K562 (cell line): ENCODE results near the gene PACS2. TPM values are rescaled to one million over a fixed set of nuclear protein-coding genes. Genes with fewer than 3 reads are reported as not detected.
A peak's percentile ranks its signal among the peaks of the same experiment; 100 is the strongest.

Source experiments
- ATAC-seq: fragments of 200-7000 bp; cut with Tn5 transposase; 3 replicates; pipeline ENCODE4 v1.9.1; 2020; ENCODE audit warnings: moderate library complexity
- BruUV-seq: library from RNA; stranded (reverse); fragments of 400-500 nt; replicated peaks from 2 replicates; lab custom pipeline; 2021; lab: Mats Ljungman, UMichigan
- CTCF ChIA-PET: fragments of 300-600 bp; formaldehyde crosslinking; extraction: SDS; loops from one replicate; lab custom pipeline; 2021; ENCODE audit warnings: low intra/inter-chr PET ratio; lab: Yijun Ruan, JAX
- POLR2A ChIA-PET: fragments of 300-600, 350-650 bp; sonication (Branson Sonifier 250); formaldehyde crosslinking; extraction: SDS; loops from one replicate; lab custom pipeline; 2021; ENCODE audit warnings: antibody characterized with exemption, inconsistent platforms; lab: Yijun Ruan, JAX
- DNase-seq, 4 experiments: peaks; one replicate each; pipeline versions ENCODE4 v3.0.0 to v3.0.0-alpha.2; 2011 to 2018; ENCODE audit warnings: low spot score in 3 of 4, mixed read lengths in 3 of 4; ENCODE audit errors: extremely low read depth in 1 of 4
- FAIRE-seq: peaks from 2 replicates; lab custom pipeline; 2011; peaks lifted over from hg19 to GRCh38; lab: Jason Lieb, UNC
- H2AFZ ChIP-seq: 2 replicates; pipeline ENCODE4 v1.6.0; 2011; ENCODE audit warnings: low read depth, low read length, control low read depth, inconsistent platforms
- H3K27ac ChIP-seq: fragments of 200-600 bp; 3 replicates; pipeline ENCODE4 v1.8.0; 2011; ENCODE audit warnings: low read depth, mild to moderate bottlenecking, control low read depth, inconsistent platforms, low read length, moderate library complexity, mixed read lengths; ENCODE audit errors: extremely low read depth
- H3K27me3 ChIP-seq, 2 experiments: fragments of 300-600 bp in 1 of 2; 2 replicates in 1 of 2; 3 replicates in 1 of 2; pipeline versions ENCODE4 v1.6.0 to v1.8.0; 2011; ENCODE audit warnings: inconsistent platforms in 2 of 2, low read length in 2 of 2, mild to moderate bottlenecking in 1 of 2, mixed read lengths in 1 of 2, moderate library complexity in 1 of 2; ENCODE audit not compliant: control insufficient read depth in 2 of 2, insufficient read depth in 2 of 2
- H3K36me3 ChIP-seq: fragments of 300-600 bp; 3 replicates; pipeline ENCODE4 v1.8.0; 2011; ENCODE audit warnings: mild to moderate bottlenecking, low read length, inconsistent platforms; ENCODE audit not compliant: control insufficient read depth, insufficient read depth
- H3K4me1 ChIP-seq, 2 experiments: fragments of 200-600 bp in 1 of 2; replicated peaks in 1 of 2; 2 replicates in 1 of 2; 3 replicates in 1 of 2; pipeline versions ENCODE4 v1.5.1 to v1.8.0; 2011; ENCODE audit warnings: inconsistent platforms in 2 of 2, low read length in 2 of 2, mild to moderate bottlenecking in 1 of 2, mixed read lengths in 1 of 2, moderate library complexity in 1 of 2; ENCODE audit not compliant: control insufficient read depth in 2 of 2, insufficient read depth in 2 of 2
- H3K4me2 ChIP-seq: 2 replicates; pipeline ENCODE4 v1.6.1; 2011; ENCODE audit warnings: low read length, control low read depth, inconsistent platforms, mixed read lengths; ENCODE audit not compliant: insufficient read depth
- H3K4me3 ChIP-seq: fragments of 200-600 bp; sonication (generic), shearing (Covaris generic); 2 replicates; pipeline ENCODE4 v1.5.1; 2016; ENCODE audit warnings: control low read depth, inconsistent platforms
- H3K79me2 ChIP-seq: fragments of 200-600 bp; 3 replicates; pipeline ENCODE4 v1.8.0; 2011; ENCODE audit warnings: low read length, inconsistent platforms; ENCODE audit not compliant: control insufficient read depth, insufficient read depth
- H3K9ac ChIP-seq, 2 experiments: 2 replicates each; pipeline versions ENCODE4 v1.6.0 to v1.6.1; 2011; ENCODE audit warnings: low read depth in 2 of 2, low read length in 2 of 2, control low read depth in 1 of 2, inconsistent platforms in 1 of 2, mild to moderate bottlenecking in 1 of 2, mixed read lengths in 1 of 2; ENCODE audit not compliant: insufficient read depth in 1 of 2
- H3K9me1 ChIP-seq: one replicate; pipeline ENCODE4 v1.6.0; 2011; ENCODE audit warnings: inconsistent platforms, mild to moderate bottlenecking, low read length, moderate library complexity; ENCODE audit not compliant: control insufficient read depth, insufficient read depth
- H3K9me3 ChIP-seq: replicated peaks from 2 replicates; pipeline ENCODE4 v1.5.1; 2011; ENCODE audit warnings: low read depth, low read length, inconsistent platforms; ENCODE audit not compliant: control insufficient read depth, insufficient read depth
- H4K20me1 ChIP-seq: replicated peaks from 2 replicates; pipeline ENCODE4 v1.6.1; 2011; ENCODE audit warnings: low read length, inconsistent platforms, mixed read lengths; ENCODE audit not compliant: control insufficient read depth, insufficient read depth
- ARID1B ChIP-seq: fragments of 450-650 bp; IDR thresholded peaks from 2 replicates; pipeline ENCODE4 v1.6.1; 2016; ENCODE audit warnings: antibody characterized with exemption, mild to moderate bottlenecking, inconsistent platforms
- ATF4 ChIP-seq: fragments of 450-650 bp; formaldehyde crosslinking; IDR thresholded peaks from 2 replicates; pipeline ENCODE4 v1.4.0; 2022; ENCODE audit warnings: mild to moderate bottlenecking, moderate library complexity
- C11orf30 ChIP-seq: fragments of 450-650 bp; IDR thresholded peaks from 2 replicates; pipeline ENCODE4 v1.6.1; 2016; ENCODE audit warnings: low read depth, mild to moderate bottlenecking
- CSDE1 ChIP-seq, 2 experiments: fragments of 450-650 bp; IDR thresholded peaks; 2 replicates each; pipeline ENCODE4 v1.6.1; 2016; ENCODE audit warnings: mild to moderate bottlenecking in 1 of 2
- HDAC3 ChIP-seq: fragments of 450-650 bp; IDR thresholded peaks from 2 replicates; pipeline ENCODE4 v1.6.1; 2018; ENCODE audit warnings: borderline replicate concordance, mild to moderate bottlenecking, moderate library complexity; ENCODE audit not compliant: partially characterized antibody
- HNRNPLL ChIP-seq: fragments of 200-400 bp; formaldehyde crosslinking; IDR thresholded peaks from 2 replicates; pipeline ENCODE4 v1.6.1; 2017; ENCODE audit warnings: low read length, low read depth, mild to moderate bottlenecking; ENCODE audit not compliant: poor library complexity, severe bottlenecking
- ID3 ChIP-seq, 2 experiments: fragments of 250-450 bp in 1 of 2; fragments of 450-650 bp in 1 of 2; sonication (Bioruptor Pico) in 1 of 2; IDR thresholded peaks; 2 replicates each; pipeline versions ENCODE4 v1.6.1 to v1.8.0; 2016 to 2021; ENCODE audit warnings: mild to moderate bottlenecking in 2 of 2, moderate library complexity in 2 of 2, missing compliant biosample characterization in 1 of 2, missing genetic modification characterization in 1 of 2
- ILK ChIP-seq: fragments of 450-650 bp; IDR thresholded peaks from 2 replicates; pipeline ENCODE4 v1.6.1; 2016; ENCODE audit warnings: missing genetic modification characterization, low read depth, mild to moderate bottlenecking, missing compliant biosample characterization, moderate library complexity, borderline replicate concordance
- KDM1A ChIP-seq, 2 experiments: fragments of 450-650 bp; IDR thresholded peaks; 2 replicates each; pipeline ENCODE4 v1.6.1; 2016; ENCODE audit warnings: mild to moderate bottlenecking in 2 of 2
- KDM5B ChIP-seq: fragments of 200-600 bp; sonication (generic); IDR thresholded peaks from 2 replicates; pipeline ENCODE4 v1.6.1; 2012; ENCODE audit warnings: low read depth, mild to moderate bottlenecking, moderate library complexity, low read length, control low read depth, inconsistent platforms; ENCODE audit not compliant: insufficient replicate concordance
- MAFF ChIP-seq: IDR thresholded peaks from 2 replicates; pipeline ENCODE4 v1.6.1; 2012; ENCODE audit warnings: low read length, improper control_type of control experiment
- MAFG ChIP-seq: fragments of 450-650 bp; conservative IDR thresholded peaks from 2 replicates; pipeline ENCODE4 v1.6.1; 2016; ENCODE audit warnings: missing genetic modification characterization, missing compliant biosample characterization
- MYC ChIP-seq, 2 experiments: fragments of 250-450 bp in 1 of 2; sonication (Bioruptor Pico) in 1 of 2; IDR thresholded peaks; 2 replicates each; pipeline versions ENCODE4 v1.5.1 to v1.6.1; 2012 to 2021; ENCODE audit warnings: low read depth in 2 of 2, borderline replicate concordance in 1 of 2, improper control_type of control experiment in 1 of 2, low read length in 1 of 2, mild to moderate bottlenecking in 1 of 2, moderate library complexity in 1 of 2
- TAF7 ChIP-seq: fragments of 450-650 bp; IDR thresholded peaks from 2 replicates; pipeline ENCODE4 v1.6.1; 2016; ENCODE audit warnings: missing genetic modification characterization, missing compliant biosample characterization
- XRCC3 ChIP-seq: fragments of 450-650 bp; IDR thresholded peaks from 2 replicates; pipeline ENCODE4 v1.6.1; 2017; ENCODE audit warnings: mild to moderate bottlenecking, moderate library complexity
- ZNF121 ChIP-seq: sonication (generic); formaldehyde crosslinking; conservative IDR thresholded peaks from 2 replicates; pipeline ENCODE4 v1.8.0; 2022; ENCODE audit warnings: missing genetic modification reagents
- ZNF24 ChIP-seq: fragments of 450-650 bp; IDR thresholded peaks from 2 replicates; pipeline ENCODE4 v1.6.1; 2016
- ZNF253 ChIP-seq: fragments of 250-450 bp; sonication (Bioruptor Pico); conservative IDR thresholded peaks from 2 replicates; pipeline ENCODE4 v1.6.1; 2021; ENCODE audit warnings: mild to moderate bottlenecking
- ZNF263 ChIP-seq: sonication (generic); formaldehyde crosslinking; IDR thresholded peaks from 2 replicates; pipeline ENCODE4 v1.8.0; 2022; ENCODE audit warnings: mild to moderate bottlenecking, missing genetic modification reagents, borderline replicate concordance
- ZNF316 ChIP-seq: fragments of 450-650 bp; IDR thresholded peaks from 2 replicates; pipeline ENCODE4 v1.6.1; 2016
- ZNF41 ChIP-seq: fragments of 250-450 bp; sonication (Bioruptor Pico); conservative IDR thresholded peaks from 2 replicates; pipeline ENCODE4 v1.4.0; 2020; ENCODE audit warnings: mild to moderate bottlenecking
- WGBS: fragments of 100-300 bp; shearing (Covaris generic); methylation state at CpG from one replicate; pipeline ENCODE4 v1.1.6; 2016; ENCODE audit warnings: low coverage, mixed read lengths; ENCODE audit not compliant: insufficient coverage; ENCODE audit errors: missing lambda C conversion rate; 5-methylcytosine and 5-hydroxymethylcytosine counted together
- in situ Hi-C: fragments of 300-500 bp; cut with MboI; formaldehyde crosslinking; loops from 4 replicates; pipeline ENCODE4 v1.15.0; 2018; ENCODE audit warnings: inconsistent platforms, mixed read lengths
- intact Hi-C: fragments of 100-400 bp; cut with micrococcal nuclease; formaldehyde crosslinking; loops from 2 replicates; pipeline ENCODE4 v1.14.2; 2022
- polyA plus RNA-seq, 8 experiments: library from polyadenylated mRNA; depleted of rRNA in 4 of 8; stranded (reverse) in 5 of 8; unstranded in 3 of 8; fragments of >200 nt; fragmentation: Nextera tagmentation in 2 of 8; fragmentation: Illumina TruSeq in 1 of 8; extraction: Ambion mirVana in 2 of 8; extraction: Trizol in 1 of 8; gene quantifications; 2 replicates each; pipeline versions ENCODE4 v1.2.1 to v1.2.3, GENCODE V29; 2011 to 2014; ENCODE audit warnings: inconsistent platforms in 1 of 8, missing spikeins in 1 of 8
- total RNA-seq, 7 experiments: library from RNA; depleted of rRNA in 6 of 7; stranded (reverse); fragments of >200 nt in 6 of 7; fragmentation: Illumina TruSeq in 2 of 7; extraction: Trizol in 2 of 7; gene quantifications; 2 replicates each; pipeline versions ENCODE4 v1.2.1 to v1.2.3, GENCODE V29; 2011 to 2021; ENCODE audit warnings: low replicate concordance in 1 of 7

PACS2 gene
- total and polyA plus RNA-seq, 9 of the 15 experiments (the other 6 are each of a cell fraction or from before 2014, with no cell fraction given) = 0.11 to 20.8 (median 9.9) TPM

GRCh38 chr14:105408592-105408991 is 94.0 kb downstream of the PACS2 start:
- intact Hi-C loops = no loop called here
- DNase-seq = no peak
- Histone ChIP-seq H3K79me2 (no peaks in the 10 kb centered on the region), H3K4me1 (peaks cover 0 to 18% of the 10 kb centered on the region in 2 experiments; a peak in 2 of 5 replicates), H3K27ac (no peak overlapping the region), H3K36me3 (no peaks in the 10 kb centered on the region), H3K27me3 (peaks cover 0 to 10% of the 10 kb centered on the region in 2 experiments; a peak in 1 of 5 replicates), H3K4me3 (no peak overlapping the region), H2AFZ (no peak overlapping the region), H3K4me2 (no peak overlapping the region), H4K20me1 (no peaks in the 10 kb centered on the region), H3K9me1 (no peaks in the 10 kb centered on the region), H3K9me3 (no peaks in the 10 kb centered on the region), H3K9ac (no peak overlapping the region)
- in situ Hi-C loops = no loop called here
- POLR2A ChIA-PET = interaction anchor here (1.0 to 1.2 kb wide), 2 partner anchors 9 to 10 kb away, joined by 3 to 5 read pairs; no protein-coding TSS in a partner anchor
- 91% methylated on average over 7 of the region's 13 CpGs for WGBS
- no peak for FAIRE-seq
- CTCF ChIA-PET = no interaction called here
- no peak for ATAC-seq
- BruUV-seq = no TSS peak
- TF ChIP-seq KDM5B (no peak), ZNF121 (no peak), MAFF (peak; percentile 63; the same call in 1 of the 2 replicates), ZNF24 (no peak), TAF7 (tag) (no peak), ARID1B (no peak), HNRNPLL (no peak), KDM1A (IDR thresholded peaks at IDR 0.05) (no peak), XRCC3 (no peak), HDAC3 (no peak), ILK (no peak), ZNF316 (peak; percentile 82), MYC (IDR thresholded peaks at IDR 0.05; ENCODE audit: low read depth, low read length) (no peak), MYC (CRISPR knock-in tag; IDR thresholded peaks at IDR 0.05; ENCODE audit: borderline replicate concordance, low read depth) (no peak), ZNF41 (CRISPR knock-in tag) (no peak), MAFG (tag) (peak; percentile 45), CSDE1 (IDR thresholded peaks at IDR 0.05) (no peak), ZNF253 (CRISPR knock-in tag) (no peak), ZNF263 (CRISPR knock-in tag) (peak; percentile 62), C11orf30 (peak; percentile 68; the same call in 1 of the 2 replicates), ID3 (CRISPR knock-in tag; IDR thresholded peaks at IDR 0.05) (no peak), ID3 (tag; IDR thresholded peaks at IDR 0.05) (no peak), ATF4 (CRISPR knock-in tag) (no peak)
